MCF 10A (cell line): ENCODE data around the gene PCCA. TPM values are rescaled to one million over a fixed set of nuclear protein-coding genes. Genes with fewer than 3 reads are reported as not detected.
"Not testable (repeated sequence)": the region's sequence is repeated elsewhere in the genome, so short reads cannot be mapped to it uniquely, and the experiment has no call there.

Experiments used
- BruUV-seq: library from RNA; stranded (reverse); fragments of 400-500 nt; replicated peaks from 2 replicates; lab custom pipeline; 2021; lab: Mats Ljungman, UMichigan
- CTCF ChIA-PET: fragments of 300-600 bp; sonication (Branson Sonifier 250); formaldehyde crosslinking; extraction: SDS; loops from one replicate; lab custom pipeline; 2021; ENCODE audit warnings: antibody characterized with exemption, inconsistent platforms; lab: Yijun Ruan, JAX
- POLR2A ChIA-PET: fragments of 300-600, 350-650 bp; sonication (Branson Sonifier 250); formaldehyde crosslinking; extraction: SDS; loops from one replicate; lab custom pipeline; 2020; ENCODE audit warnings: antibody characterized with exemption, inconsistent platforms; lab: Yijun Ruan, JAX
- DNase-seq: peaks from one replicate; pipeline ENCODE4 v3.0.0-alpha.2; 2018; ENCODE audit not compliant: unreplicated experiment
- H3K27ac Mint-ChIP-seq: one replicate; pipeline ENCODE4 v1.8.0; 2022; ENCODE audit warnings: mild to moderate bottlenecking, low read depth, mixed read lengths; ENCODE audit not compliant: unreplicated experiment
- H3K27me3 Mint-ChIP-seq: one replicate; pipeline ENCODE4 v1.8.0; 2022; ENCODE audit warnings: mixed read lengths; ENCODE audit not compliant: insufficient read depth, unreplicated experiment
- H3K36me3 Mint-ChIP-seq: one replicate; pipeline ENCODE4 v1.8.0; 2022; ENCODE audit warnings: mild to moderate bottlenecking, moderate library complexity, mixed read lengths; ENCODE audit not compliant: insufficient read depth, unreplicated experiment
- H3K4me1 Mint-ChIP-seq: one replicate; pipeline ENCODE4 v1.8.0; 2022; ENCODE audit warnings: mixed read lengths; ENCODE audit not compliant: insufficient read depth, unreplicated experiment
- H3K4me3 Mint-ChIP-seq: one replicate; pipeline ENCODE4 v1.8.0; 2022; ENCODE audit warnings: mild to moderate bottlenecking, moderate library complexity, mixed read lengths; ENCODE audit not compliant: unreplicated experiment
- H3K9me3 Mint-ChIP-seq: one replicate; pipeline ENCODE4 v1.8.0; 2022; ENCODE audit warnings: mixed read lengths; ENCODE audit not compliant: unreplicated experiment
- CTCF ChIP-seq: fragments of 200-600 bp; IDR thresholded peaks from one replicate; pipeline ENCODE4 v1.8.0; 2022; ENCODE audit warnings: antibody characterized with exemption, mild to moderate bottlenecking; ENCODE audit not compliant: unreplicated experiment
- intact Hi-C: fragments of 100-400 bp; cut with micrococcal nuclease; formaldehyde crosslinking; loops from 2 replicates; pipeline ENCODE4 v1.14.1; 2022
- total RNA-seq: library from RNA; stranded (reverse); gene quantifications from 2 replicates; pipeline ENCODE4 v1.2.3, GENCODE V29; 2022

The PCCA gene
- total RNA-seq, 1 experiment from 2014 or later: 23.4 TPM

- no TSS peak for BruUV-seq
- Mint-ChIP-seq H3K9me3 (peaks cover 10% of the 10 kb centered on the region), H3K27ac (no peak overlapping the region), H3K27me3 (no peaks in the 10 kb centered on the region), H3K4me3 (no peak overlapping the region), H3K4me1 (no peaks in the 10 kb centered on the region), H3K36me3 (peaks cover 10% of the 10 kb centered on the region)
- ChIA-PET POLR2A (interaction anchor here (0.7 kb wide), 1 partner anchor 57 kb away, joined by 3 read pairs; the partner anchor contains the start of gene PCCA), CTCF (interaction anchor here (0.7 kb wide), 1 partner anchor 103 kb away, joined by 3 read pairs; no protein-coding TSS in a partner anchor)
- intact Hi-C loops: no loop called here
- no peak for DNase-seq
- no peak for TF ChIP-seq CTCF
Observed at GRCh38 chr13:100146534-100146933, 57.6 kb downstream of the PCCA start.

DNA sequence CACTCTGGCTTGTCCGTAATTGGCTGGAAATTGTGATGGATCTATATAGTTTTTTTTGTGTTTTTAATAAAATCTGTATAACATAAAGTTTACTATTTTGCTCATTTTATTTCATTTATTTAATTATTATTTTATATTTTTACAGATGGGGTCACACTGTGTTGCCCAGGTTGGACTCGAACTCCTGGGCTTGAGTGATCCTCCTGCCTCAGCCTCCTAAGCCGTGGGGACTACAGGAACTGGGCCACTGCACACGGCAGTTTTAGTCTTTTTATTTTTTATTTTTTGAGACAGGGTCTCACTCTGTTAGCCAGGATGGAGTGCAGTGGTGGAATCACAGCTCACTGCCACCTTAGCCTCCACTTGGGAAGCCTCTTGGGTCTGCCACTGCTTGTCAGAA, 58.9 kb downstream of the PCCA start:
- no peak overlapping the region for H3K27ac Mint-ChIP-seq
- peaks cover 10% of the 10 kb centered on the region for H3K36me3 Mint-ChIP-seq
- CTCF ChIA-PET: no interaction called here
- no TSS peak for BruUV-seq
- POLR2A ChIA-PET: interaction anchor here (1.2 kb wide), 1 partner anchor 12 kb away, joined by 3 read pairs; no protein-coding TSS in a partner anchor
- TF ChIP-seq CTCF: no peak
- H3K9me3 Mint-ChIP-seq: peaks cover 10% of the 10 kb centered on the region
- no peak overlapping the region for H3K4me3 Mint-ChIP-seq
- intact Hi-C loops: no loop called here
- no peaks in the 10 kb centered on the region for H3K27me3 Mint-ChIP-seq
- H3K4me1 Mint-ChIP-seq: no peaks in the 10 kb centered on the region
- no peak for DNase-seq

DNA sequence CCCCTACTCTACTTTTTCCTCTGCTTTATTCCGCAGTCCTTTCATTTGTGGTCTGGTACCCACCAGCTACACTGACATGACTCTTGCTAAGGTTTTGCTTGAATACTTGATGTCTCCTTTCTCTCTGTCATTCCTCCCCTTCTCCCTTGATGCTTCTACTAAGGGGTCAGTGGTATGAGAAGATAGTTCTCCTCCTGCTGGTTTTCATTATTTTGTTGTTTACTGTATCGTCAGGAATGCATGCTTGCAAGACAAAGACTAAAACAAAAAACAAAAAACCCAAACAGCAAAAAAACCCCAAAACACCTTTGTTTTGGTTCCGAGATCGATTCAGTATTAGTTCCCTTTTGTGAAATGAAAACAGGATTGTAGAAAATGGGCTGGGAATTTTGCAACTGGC, 59.5 kb downstream of the PCCA start:
- TF ChIP-seq CTCF: no peak
- Mint-ChIP-seq H3K4me1 (no peaks in the 10 kb centered on the region), H3K9me3 (peaks cover 10% of the 10 kb centered on the region), H3K4me3 (no peak overlapping the region), H3K36me3 (peaks cover 10% of the 10 kb centered on the region), H3K27me3 (no peaks in the 10 kb centered on the region), H3K27ac (no peak overlapping the region)
- no peak for DNase-seq
- POLR2A ChIA-PET: interaction anchor here (1.2 kb wide), 1 partner anchor 12 kb away, joined by 3 read pairs; no protein-coding TSS in a partner anchor
- BruUV-seq: no TSS peak
- CTCF ChIA-PET: no interaction called here
- intact Hi-C loops: no loop called here

- DNase-seq: no peak
- ChIA-PET POLR2A (no interaction called here), CTCF (no interaction called here)
- intact Hi-C loops: no loop called here
- Mint-ChIP-seq H3K4me3 (no peak overlapping the region), H3K4me1 (no peaks in the 10 kb centered on the region), H3K27me3 (no peaks in the 10 kb centered on the region), H3K9me3 (peaks cover 10% of the 10 kb centered on the region), H3K36me3 (peaks cover 12% of the 10 kb centered on the region), H3K27ac (no peak overlapping the region)
- no TSS peak for BruUV-seq
- TF ChIP-seq CTCF: no peak
Observed at GRCh38 chr13:100149389-100149788, 60.5 kb downstream of the PCCA start.

DNA sequence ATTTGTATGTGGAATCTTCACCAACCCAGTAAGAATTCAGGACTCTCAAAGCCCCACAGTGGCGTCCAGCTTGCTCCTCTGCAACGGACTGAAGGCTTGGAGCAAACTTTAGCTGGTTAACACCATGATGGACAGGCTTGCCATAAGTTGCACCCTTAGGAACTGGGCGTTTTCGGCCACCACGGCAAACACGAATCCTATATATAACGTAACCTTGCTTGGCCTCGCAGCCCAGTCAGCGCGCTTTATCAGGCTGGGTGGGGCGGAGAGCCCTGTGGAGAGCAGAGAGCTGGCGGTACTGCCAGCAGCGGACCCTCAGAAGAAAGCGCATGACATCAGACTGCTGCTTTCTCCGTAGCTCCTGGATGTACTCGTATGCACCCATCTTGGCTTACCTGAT, 61.8 kb downstream of the PCCA start:
- H3K4me3 Mint-ChIP-seq, POLR2A ChIA-PET, H3K4me1 Mint-ChIP-seq, H3K27ac Mint-ChIP-seq, H3K27me3 Mint-ChIP-seq, H3K9me3 Mint-ChIP-seq, DNase-seq, BruUV-seq: not testable (repeated sequence)
- CTCF ChIA-PET: interaction anchor here (0.7 kb wide), 1 partner anchor 1013 kb away, joined by 3 read pairs; no protein-coding TSS in a partner anchor
- intact Hi-C loops: loop anchor here (10.0 kb wide), 1 partner anchor 364 kb away; no protein-coding TSS in a partner anchor
- H3K36me3 Mint-ChIP-seq: peaks cover 17% of the 10 kb centered on the region
